Stimulated activated CD8-positive, alpha-beta memory T cell treated with anti-CD3 and anti-CD28 coated beads, Interleukin-4, amount 100 ng/mL, for 4 hours (primary cell): Measurements from ENCODE around the gene ZBTB12.

Experiments
- DNase-seq, 2 donors: peaks; one replicate each; pipeline ENCODE4 v3.0.0-alpha.2; 2020; ENCODE audit warnings: low read depth in 2 of 2, low spot score in 1 of 2

Gene ZBTB12

DNA sequence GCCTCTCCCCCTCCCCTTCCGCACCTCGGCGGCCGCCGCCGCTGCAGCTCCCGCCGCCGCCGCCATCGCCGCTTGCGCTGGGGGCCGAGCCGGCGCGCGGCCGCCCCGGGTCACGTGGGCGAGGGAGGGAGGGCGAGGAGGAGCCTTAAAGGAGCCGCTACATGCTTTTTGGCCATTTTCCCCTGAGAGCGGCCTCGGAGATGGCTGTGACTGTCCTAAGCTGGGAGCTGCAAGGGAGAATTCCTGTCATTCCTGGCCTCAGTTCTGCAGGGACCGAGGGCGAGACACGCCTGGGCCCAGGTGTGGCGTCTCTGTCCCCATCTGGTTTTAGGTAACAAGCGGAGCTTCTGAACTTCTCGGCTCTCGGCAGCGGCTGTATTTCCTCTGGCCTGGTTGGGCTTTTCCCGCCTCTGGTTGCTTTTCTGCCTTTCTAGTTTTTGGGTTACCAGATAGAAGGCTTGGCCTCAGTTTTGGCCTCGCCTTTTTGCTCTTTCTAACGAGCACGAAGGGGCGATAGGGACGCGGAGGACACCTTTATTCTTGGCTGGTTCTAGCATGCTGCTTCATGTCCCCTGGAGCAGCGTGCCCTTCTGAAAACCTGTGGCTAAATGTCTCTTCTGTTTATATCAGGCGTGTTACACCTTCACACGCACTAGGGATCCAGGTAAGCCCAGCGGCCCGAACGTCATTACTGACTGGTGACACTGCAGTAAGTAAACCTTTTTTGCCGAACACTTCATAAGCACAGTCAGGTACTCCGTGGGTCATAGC, 4.1 kb downstream of the ZBTB12 start, which contains the start of gene EHMT2:
Gene EHMT2 (minus strand): TSS at position 87 of the 771 bp plus-strand sequence. CDS start 21 bp downstream, at position 66.
- peak; percentile 42 to 63 for DNase-seq

DNA sequence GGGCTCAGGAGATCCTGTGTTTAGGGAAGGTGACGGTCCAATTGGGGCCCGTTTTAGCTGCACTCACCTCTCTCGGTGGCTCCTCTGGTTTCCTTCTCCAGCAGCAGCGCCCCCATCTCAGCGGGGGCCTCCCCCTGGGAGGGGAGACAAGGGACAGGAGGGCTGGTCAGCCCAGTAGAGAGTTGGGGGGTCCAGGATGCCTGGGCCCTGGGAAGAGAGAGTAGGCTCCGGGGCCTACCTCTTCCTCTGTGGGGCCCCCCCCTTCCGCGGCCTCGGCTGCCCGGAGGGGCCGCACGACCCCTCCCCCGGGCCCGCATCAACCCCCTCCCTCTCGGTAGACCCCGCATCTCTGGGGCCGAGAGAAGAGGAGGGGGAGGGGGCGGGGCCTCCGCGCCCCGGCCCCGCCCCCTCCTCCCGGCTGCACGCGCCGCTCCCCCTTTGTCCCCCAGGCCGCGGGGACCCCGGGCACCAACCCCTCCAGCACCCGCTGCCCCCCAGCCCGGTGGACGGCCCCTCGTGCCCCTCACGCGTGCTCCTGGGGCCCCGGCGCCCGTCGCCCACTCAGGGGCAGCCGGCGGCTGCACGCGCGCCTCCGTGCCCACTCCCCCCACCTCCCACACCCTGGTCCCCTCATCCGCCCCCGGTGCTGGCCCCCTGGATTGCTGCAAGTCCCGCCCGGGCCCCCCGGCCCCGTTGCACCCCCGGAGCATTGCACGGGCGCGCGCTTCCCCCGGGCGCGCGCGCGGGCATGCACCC, 4.9 kb downstream of the ZBTB12 start:
- DNase-seq = no peak

- no peak for DNase-seq
Measured at GRCh38 chr6:31896493-31896855, 5.4 kb downstream of the ZBTB12 start.

DNA sequence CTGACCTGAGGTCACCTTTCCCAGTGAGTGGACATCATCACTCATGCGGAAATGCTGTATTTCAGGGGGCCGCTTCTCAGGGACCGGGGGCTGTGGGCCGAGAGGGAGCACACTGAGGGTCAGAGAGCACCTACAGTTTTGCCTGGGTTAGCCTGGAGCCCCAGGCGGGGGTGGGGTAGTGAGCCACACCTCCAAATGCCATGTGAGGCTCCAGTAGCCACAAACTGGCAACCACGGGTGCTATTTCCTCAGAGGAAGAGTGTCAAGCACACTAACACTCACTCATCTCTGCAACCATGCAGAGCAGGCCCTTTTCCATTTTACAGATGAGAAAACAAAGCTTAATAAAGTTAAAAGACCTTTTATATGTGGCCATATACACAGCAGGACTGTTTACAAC, 9.1 kb downstream of the ZBTB12 start:
- no peak for DNase-seq

- no peak for DNase-seq
Measured at GRCh38 chr6:31889331-31889972, 12.4 kb downstream of the ZBTB12 start.

DNA sequence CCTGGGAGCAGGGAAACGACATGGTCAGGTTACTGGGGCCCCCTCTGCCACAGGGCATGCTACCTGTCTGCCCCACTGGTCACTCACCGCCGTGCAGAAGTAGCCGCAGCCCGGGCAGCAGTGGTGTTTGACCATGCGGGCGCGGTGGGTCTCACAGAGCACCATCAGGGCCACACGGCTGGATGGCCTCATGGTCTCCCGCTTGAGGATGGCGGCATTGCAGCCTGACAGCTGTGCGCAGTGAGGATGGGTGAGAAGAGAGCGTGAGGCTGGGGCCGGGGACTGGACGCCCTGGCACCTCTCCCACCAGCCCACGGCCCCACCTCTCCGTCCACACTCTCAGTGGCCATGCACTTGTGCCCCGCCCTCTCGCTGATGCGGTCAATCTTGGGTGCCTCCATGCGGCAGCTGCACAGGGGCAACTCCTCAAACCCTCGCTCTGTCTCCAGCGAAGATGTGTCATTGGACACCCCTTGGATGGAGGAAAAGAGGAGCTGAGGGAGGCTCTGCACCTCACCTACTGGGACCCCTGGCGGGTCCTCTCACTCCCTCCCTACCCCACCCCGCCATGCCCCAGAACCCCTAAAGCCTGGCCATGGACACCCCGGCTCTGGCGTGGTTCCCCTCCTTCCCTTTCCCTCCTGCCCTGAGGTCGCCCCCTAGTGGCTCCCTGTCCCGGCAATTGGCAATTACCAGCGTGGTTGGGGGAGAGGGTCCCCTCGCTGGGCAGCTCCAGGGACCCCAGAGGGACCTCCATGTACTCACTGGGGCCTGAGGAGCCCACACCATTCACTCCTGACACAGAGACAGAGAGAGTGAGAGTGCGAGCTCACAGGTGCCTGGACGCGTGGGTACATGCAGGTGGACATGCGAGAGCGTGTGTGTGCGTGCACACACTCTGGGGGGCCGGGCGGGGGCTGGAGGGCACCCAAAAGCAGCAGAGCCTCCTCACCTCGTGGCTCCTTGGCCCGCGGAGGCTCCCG, 13.3 kb downstream of the ZBTB12 start:
- peak in 1 of 2 donors; percentile 38 for DNase-seq

GRCh38 chr6:31887173-31888007, 14.5 kb downstream of the ZBTB12 start:
- DNase-seq = no peak

- no peak for DNase-seq
Measured at GRCh38 chr6:31886541-31886991, 15.3 kb downstream of the ZBTB12 start.

DNA sequence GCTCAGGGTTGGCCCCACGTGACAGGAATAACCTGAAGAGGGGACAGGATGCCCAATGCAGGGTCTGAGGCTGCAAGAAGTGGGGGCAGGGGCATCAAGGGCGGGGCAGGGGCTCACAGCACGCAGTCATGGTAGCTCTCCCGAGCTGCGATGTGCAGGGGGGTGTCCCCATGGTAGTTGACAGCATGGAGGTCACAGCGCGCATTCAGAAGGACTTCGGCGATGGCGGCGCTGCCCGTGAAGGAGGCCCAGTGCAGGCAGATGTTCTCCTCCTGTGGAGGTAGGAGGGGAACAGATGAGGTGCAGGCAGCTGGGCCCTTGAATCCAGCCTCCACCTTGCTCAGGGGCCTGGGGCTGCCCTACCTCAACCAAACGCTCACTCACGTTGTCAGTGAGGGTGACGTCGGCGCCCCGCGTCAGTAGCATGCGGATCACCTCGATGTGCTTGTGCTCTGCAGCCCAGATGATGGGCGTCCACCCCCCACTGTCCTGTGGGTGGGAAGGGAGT, 17.3 kb downstream of the ZBTB12 start:
- no peak for DNase-seq

- DNase-seq = no peak
Measured at GRCh38 chr6:31883676-31884075, 18.2 kb downstream of the ZBTB12 start.

DNA sequence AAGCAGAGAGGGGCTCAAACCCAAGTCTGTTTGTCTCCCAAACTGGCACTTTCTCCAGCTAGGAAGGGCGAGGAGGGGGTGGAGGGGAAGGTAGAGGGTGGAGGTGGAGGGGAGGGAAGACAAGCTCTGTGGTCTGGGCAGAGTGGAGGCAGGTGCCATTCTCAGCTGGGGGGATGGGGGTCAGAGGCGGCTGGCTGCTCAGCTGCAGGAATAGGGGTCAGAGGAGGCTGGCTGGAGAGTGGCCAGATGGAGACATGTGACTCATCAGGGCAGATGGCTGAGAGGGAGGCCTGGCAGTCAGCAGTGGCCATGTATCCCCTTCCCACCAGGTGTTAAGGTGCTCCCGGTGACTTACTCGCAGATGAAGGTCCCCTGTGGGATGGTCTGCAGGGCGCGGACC, 19.5 kb downstream of the ZBTB12 start:
- DNase-seq = no peak

- DNase-seq = no peak
Measured at GRCh38 chr6:31881136-31881859, 20.6 kb downstream of the ZBTB12 start.

DNA sequence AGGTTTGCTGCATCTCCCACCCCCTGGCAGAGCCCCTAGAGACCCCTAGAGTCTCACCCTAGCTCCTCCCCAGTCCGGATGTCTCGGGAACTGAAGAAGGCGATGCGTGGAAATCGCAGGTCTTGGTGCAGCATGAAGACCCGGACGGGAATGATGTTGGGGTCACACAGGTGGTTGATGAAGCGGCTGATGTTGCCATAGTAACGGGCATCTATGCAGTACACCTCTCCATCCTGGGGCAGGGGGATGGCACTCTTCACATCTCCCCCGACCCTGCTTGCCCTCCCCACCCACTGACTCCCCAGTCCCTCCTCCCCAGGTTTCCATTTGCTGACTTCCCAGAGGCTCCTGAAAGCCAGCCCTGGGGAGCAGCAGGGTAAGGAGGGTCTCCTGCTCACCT, 21.3 kb downstream of the ZBTB12 start:
- no peak for DNase-seq

- no peak for DNase-seq
Measured at GRCh38 chr6:31879901-31880300, 22.0 kb downstream of the ZBTB12 start.

DNA sequence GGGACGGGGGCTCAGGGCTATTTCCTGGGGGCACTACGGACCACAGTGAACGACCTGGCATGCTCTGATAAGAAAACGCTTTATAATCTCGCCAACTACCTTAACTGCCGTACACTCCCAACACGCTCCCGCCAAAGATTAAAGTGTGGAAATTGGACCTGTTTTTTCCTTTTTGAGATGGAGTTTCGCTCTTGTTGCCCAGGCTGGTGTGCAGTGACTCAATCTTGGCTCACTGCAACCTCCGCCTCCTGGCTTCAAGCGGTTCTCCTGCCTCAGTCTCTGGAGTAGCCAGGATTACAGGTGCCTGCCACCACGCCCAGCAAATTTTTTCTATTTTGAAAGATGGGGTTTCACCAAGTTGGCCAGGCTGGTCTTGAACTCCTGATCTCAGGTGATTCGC, 22.7 kb downstream of the ZBTB12 start:
- DNase-seq = no peak

DNA sequence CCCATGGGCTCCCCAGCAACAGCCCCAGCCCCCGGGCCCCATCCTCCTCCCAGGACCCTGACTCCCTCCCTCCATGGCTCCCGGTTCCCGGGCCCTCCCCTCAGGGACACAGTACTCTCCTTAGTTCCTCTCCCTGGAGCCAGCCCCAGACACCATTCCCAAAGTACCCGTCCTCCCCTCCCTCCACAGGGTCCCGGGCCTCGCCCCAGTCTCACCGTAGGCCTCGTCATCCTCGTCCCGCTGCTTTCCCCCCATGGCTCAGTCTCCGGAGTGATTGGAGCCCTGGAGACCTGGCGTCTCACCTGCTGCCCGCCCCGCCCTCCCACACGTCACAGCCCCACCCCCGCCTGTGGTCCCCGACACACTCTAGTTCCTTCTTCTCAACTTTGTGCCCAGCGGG, 23.2 kb downstream of the ZBTB12 start, which contains the start of gene SLC44A4:
Gene SLC44A4 (minus strand): TSS at position 272 of the 400 bp plus-strand sequence. CDS start 17 bp downstream, at position 255.
- no peak for DNase-seq

DNA sequence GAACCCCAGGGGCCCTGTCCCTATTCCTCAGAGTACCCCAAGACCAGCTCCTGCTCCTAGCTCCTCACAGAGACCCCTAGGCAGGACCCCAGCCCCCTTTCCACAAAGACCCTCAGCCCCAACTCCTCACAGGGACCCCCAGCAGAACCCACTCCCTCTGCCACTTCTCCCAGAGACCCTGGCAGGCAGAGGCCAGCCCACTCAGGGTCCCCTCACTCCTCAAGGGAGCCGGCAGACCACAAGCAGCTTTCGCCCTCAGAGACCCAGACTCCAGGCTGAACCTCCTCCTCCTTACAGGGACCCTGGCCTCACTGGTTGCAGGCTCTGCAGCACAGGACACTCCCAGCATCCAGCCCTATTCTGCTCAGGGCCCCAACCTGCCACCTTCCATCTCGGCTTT, 23.7 kb downstream of the ZBTB12 start:
- no peak for DNase-seq

GRCh38 chr6:31877651-31878161, 24.2 kb downstream of the ZBTB12 start:
- DNase-seq = no peak
